ENCODE measurements around the gene OGFR.

The OGFR gene

DNA sequence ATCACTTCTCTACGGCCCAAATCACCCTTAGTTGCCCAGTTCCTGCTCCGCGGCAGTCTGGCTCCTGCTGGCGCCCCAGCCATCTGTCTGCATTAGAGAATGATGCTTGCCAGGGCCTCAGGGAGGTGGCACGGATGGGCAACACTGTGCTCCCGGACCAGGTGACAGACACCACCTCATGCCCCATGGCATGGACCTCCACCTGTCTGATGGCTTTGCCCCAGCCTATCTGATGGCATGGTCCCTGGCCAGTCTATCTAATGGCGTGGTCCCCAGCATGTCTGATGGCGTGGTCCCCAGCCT is 27.2 kb upstream of the OGFR start:
- Histone ChIP-seq H3K36me3 (ENCODE audit: control insufficient read depth, insufficient read depth, low read length) (no peaks in the 10 kb centered on the region), H3K4me1 (peaks cover 6% of the 10 kb centered on the region), H3K27ac (no peak overlapping the region), H3K27me3 (ENCODE audit: control insufficient read depth, insufficient read depth, low read length) (peaks cover 4% of the 10 kb centered on the region), H3K79me2 (no peaks in the 10 kb centered on the region), H3K4me3 (ENCODE audit: low read depth, low read length) (no peak overlapping the region), H3K9me3 (ENCODE audit: control insufficient read depth, low read length) (no peaks in the 10 kb centered on the region), H3K9ac (no peak overlapping the region), H2AFZ (no peak overlapping the region), H3K4me2 (ENCODE audit: low read length) (no peak overlapping the region)
- TF ChIP-seq CTCF (IDR thresholded peaks at IDR 0.05): no peak

DNA sequence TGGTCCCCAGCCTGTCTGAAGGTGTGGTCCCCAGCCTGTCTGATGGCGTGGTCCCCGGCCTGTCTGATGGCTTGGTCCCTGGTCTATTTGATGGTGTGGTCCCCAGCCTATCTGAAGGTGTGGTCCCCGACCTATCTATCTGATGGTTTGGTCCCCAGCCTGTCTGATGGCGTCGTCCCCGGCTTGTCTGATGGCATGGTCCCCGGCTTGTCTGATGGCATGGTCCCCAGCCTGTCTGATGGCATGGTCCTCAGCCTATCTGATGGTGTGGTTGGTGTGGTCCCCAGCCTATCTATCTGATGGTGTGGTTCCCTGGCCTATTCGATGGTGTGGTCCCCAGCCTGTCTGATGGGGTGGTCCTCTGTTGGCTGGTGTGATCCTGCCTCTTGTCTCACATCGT is 26.6 kb upstream of the OGFR start:
- H3K4me3 ChIP-seq (ENCODE audit: low read depth, low read length): no peak overlapping the region
- no peak overlapping the region for H3K9ac ChIP-seq
- H3K36me3 ChIP-seq (ENCODE audit: control insufficient read depth, insufficient read depth, low read length): no peaks in the 10 kb centered on the region
- H3K27ac ChIP-seq: no peak overlapping the region
- TF ChIP-seq CTCF (IDR thresholded peaks at IDR 0.05): no peak
- no peaks in the 10 kb centered on the region for H3K9me3 ChIP-seq (ENCODE audit: control insufficient read depth, low read length)
- no peaks in the 10 kb centered on the region for H3K79me2 ChIP-seq
- H3K4me1 ChIP-seq: peaks cover 3% of the 10 kb centered on the region
- no peak overlapping the region for H3K4me2 ChIP-seq (ENCODE audit: low read length)
- H3K27me3 ChIP-seq (ENCODE audit: control insufficient read depth, insufficient read depth, low read length): peaks cover 4% of the 10 kb centered on the region
- no peak overlapping the region for H2AFZ ChIP-seq

DNA sequence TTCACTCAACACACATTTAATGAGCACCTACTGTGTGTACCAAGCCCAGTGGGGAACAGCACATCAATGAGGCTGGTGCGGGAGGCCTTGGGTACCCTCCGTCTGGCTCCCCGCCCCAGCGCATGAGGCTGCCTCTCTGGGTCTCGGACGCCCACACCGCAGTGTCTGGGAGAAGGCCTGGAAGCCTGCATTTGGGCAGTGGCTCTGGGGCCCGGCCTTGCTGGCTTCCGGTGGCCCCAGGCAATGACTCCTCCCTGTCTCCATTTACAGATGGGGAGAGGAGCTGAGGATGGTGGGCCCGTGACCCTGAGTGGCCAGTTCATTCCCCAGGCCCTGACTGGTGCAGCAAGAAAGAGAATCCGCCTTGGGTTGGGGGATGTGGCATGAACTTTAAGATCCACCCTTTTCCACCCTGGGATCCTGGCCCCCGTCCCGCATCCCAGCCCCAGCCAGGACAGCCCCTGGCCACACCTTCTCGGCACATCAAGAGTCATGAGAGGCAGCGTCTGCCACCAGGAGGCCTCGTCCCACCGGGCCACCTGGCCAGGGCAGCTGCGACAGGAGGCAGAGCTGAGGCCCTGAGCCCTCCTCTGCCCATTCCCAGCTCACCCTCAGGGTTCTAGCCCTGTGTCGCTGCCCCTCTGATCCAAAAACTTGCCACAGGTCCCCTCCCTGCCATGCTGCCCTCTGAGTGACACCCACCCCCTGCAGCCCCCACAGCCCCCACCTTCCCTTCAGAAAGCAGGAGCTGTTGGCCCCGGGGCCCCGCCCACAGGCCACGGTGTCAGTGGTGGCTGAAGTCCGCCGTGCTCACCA is 25.8 kb upstream of the OGFR start:
- no peaks in the 10 kb centered on the region for H3K9me3 ChIP-seq (ENCODE audit: control insufficient read depth, low read length)
- H3K36me3 ChIP-seq (ENCODE audit: control insufficient read depth, insufficient read depth, low read length): no peaks in the 10 kb centered on the region
- TF ChIP-seq CTCF (IDR thresholded peaks at IDR 0.05): no peak
- H3K4me2 ChIP-seq (ENCODE audit: low read length): no peak overlapping the region
- H3K4me3 ChIP-seq (ENCODE audit: low read depth, low read length): no peak overlapping the region
- H3K79me2 ChIP-seq: no peaks in the 10 kb centered on the region
- no peak overlapping the region for H3K9ac ChIP-seq
- H3K27me3 ChIP-seq (ENCODE audit: control insufficient read depth, insufficient read depth, low read length): peaks cover 4% of the 10 kb centered on the region
- H3K27ac ChIP-seq: no peak overlapping the region
- H2AFZ ChIP-seq: no peak overlapping the region
- H3K4me1 ChIP-seq: no peaks in the 10 kb centered on the region

DNA sequence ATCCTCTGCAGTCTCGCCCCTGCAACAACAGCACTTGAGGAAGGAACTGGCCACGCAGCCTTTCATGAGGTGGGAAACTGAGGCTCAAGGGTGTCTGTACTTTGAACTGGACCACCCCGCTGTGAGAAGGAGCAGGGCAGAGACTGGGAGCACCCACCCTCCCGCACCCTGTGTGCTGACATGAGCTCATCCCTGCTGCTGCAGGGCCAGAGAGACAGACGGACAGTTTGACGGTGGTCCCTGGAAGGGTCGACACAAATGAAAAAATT is 25.3 kb upstream of the OGFR start:
- no peak overlapping the region for H3K4me2 ChIP-seq (ENCODE audit: low read length)
- H3K9me3 ChIP-seq (ENCODE audit: control insufficient read depth, low read length): no peaks in the 10 kb centered on the region
- H3K27ac ChIP-seq: no peak overlapping the region
- no peak overlapping the region for H2AFZ ChIP-seq
- H3K79me2 ChIP-seq: no peaks in the 10 kb centered on the region
- no peaks in the 10 kb centered on the region for H3K36me3 ChIP-seq (ENCODE audit: control insufficient read depth, insufficient read depth, low read length)
- no peak overlapping the region for H3K9ac ChIP-seq
- TF ChIP-seq CTCF (IDR thresholded peaks at IDR 0.05): no peak
- H3K4me3 ChIP-seq (ENCODE audit: low read depth, low read length): no peak overlapping the region
- peaks cover 2% of the 10 kb centered on the region for H3K27me3 ChIP-seq (ENCODE audit: control insufficient read depth, insufficient read depth, low read length)
- no peaks in the 10 kb centered on the region for H3K4me1 ChIP-seq

- Histone ChIP-seq H3K4me3 (ENCODE audit: low read depth, low read length) (no peak overlapping the region), H3K27ac (no peak overlapping the region), H3K27me3 (ENCODE audit: control insufficient read depth, insufficient read depth, low read length) (no peaks in the 10 kb centered on the region), H3K4me1 (no peaks in the 10 kb centered on the region), H2AFZ (no peak overlapping the region), H3K79me2 (no peaks in the 10 kb centered on the region), H3K4me2 (ENCODE audit: low read length) (no peak overlapping the region), H3K9me3 (ENCODE audit: control insufficient read depth, low read length) (no peaks in the 10 kb centered on the region), H3K36me3 (ENCODE audit: control insufficient read depth, insufficient read depth, low read length) (no peaks in the 10 kb centered on the region), H3K9ac (no peak overlapping the region)
- no peak for TF ChIP-seq CTCF (IDR thresholded peaks at IDR 0.05)
These were observed 24.4 kb upstream of the OGFR start for GRCh38 chr20:62780204-62780603.

Measured in parathyroid adenoma (tissue), 2 donors.